Stimulated activated CD4-positive, alpha-beta T cell treated with anti-CD3 and anti-CD28 coated beads, Interleukin-1b, Interleukin-23, amount 100 ng/mL, for 1 hour (primary cell): ENCODE data around the gene HELT.
"Not testable (repeated sequence)": the region's sequence is repeated elsewhere in the genome, so short reads cannot be mapped to it uniquely, and the experiment has no call there.

Experiments used
- DNase-seq, 2 donors: peaks; one replicate each; pipeline ENCODE4 v3.0.0-alpha.2; 2020; ENCODE audit warnings: low read depth in 2 of 2

HELT gene

DNA sequence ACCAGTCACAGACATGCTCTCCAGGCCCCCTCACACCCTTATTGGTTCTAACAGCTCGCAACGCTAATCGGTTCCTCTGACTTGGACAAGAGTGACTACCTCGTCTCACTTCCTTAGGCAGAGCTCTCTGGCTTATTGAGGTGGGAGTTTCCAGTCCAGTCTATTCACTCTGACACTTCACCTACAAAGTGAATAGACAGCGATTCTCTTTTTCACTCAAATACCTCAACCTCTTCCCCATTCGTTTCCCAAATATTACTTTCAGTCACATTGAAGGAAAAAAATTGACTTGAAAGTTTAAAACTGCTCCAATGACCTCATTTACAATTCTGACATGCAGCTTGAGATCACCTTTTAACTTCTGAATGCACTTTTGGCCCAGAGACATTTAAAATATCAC is 17.7 kb downstream of the HELT start:
- no peak for DNase-seq

DNA sequence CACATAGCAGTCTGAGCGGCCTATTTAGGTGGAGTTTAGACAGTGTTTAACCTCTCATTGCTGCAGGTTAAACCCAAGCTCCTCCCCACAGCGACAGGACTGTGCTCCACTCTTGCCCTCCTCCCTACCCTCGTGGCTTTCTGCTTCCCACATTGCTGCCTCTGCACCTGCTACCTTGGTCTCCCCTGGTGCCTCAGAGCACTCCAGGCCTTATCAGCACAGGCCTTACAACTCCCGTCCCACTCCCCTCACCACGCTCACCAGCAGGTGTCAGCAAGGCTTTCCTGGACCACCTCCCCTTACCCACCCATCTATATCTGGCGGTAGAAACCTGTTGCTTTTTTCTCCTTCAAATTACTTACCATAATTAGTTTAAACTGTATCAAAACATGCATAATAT is 18.6 kb downstream of the HELT start:
- no peak for DNase-seq

DNA sequence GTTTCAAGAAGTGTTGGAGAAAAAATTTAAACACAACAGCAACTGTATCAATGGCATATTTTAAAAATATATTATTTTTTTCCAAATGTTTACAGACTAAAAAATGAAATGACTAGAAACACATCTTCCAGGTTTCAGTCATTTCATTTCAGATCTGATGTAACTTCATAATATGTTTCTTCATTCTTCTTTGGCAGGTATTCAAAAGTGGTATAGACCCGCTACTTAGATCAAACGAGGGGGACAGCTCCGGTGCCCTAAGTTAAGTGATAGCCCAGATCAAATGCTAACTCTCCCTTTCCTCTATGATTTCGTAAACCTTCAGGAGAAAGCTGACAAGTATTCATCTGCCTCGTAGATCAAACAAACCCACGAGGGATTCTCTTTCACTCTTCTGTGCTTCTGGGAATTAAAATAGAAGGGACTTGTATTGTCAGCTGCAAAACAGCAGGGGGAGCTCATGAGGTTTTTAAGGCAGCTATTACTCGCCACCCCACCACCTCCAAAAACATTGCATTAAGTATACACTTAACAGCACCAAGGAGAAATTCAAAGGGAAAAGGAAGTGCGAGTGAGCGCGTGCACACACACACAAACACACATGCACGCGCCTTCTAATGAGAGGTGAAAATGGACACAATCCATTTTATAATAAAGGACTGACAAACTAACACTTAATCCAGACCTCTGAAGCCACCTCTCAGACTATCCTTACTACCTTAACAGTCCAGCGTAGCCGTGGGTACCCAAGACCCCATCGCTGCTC is 21.4 kb downstream of the HELT start:
- peak in 1 of 2 donors; percentile 11 for DNase-seq

DNA sequence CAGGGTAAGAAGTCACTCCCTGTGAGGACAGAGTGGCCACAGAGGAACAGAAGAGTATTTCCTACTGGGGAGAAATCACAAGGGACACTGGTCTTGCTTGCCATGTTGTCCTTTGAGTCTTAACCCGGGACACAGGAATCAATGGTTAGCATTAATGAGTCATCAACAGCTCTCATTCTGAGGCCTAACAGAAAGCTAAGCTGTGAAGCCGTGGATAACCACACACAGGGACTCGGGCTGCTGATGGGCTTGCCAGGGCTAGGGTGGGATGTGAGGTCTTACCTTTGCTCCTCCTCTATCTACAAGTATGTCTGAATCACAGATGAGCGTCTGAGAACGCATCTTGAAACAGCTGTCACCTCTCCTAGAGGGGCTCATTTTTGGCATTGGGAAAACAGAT is 22.2 kb downstream of the HELT start:
- DNase-seq = no peak

DNA sequence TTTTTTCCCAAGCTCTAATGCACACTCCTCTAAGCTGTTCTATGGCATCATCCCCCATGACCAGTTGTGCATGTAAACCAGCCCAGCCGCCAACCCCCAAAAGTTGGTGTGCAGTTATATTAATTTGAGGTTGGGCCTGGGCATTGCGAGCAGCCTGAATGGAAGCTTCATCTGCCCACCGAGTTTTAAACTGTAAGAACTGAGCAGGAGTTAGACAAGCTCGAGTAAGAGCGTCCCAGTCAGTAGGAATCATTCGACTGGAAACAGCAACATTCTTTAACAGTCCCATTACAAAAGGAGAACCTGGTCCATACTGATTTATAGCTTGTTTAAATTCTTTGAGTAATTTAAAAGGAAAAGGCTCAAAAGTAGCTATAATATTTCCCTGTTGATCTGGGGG is 32.0 kb downstream of the HELT start:
- DNase-seq = not testable (repeated sequence)

DNA sequence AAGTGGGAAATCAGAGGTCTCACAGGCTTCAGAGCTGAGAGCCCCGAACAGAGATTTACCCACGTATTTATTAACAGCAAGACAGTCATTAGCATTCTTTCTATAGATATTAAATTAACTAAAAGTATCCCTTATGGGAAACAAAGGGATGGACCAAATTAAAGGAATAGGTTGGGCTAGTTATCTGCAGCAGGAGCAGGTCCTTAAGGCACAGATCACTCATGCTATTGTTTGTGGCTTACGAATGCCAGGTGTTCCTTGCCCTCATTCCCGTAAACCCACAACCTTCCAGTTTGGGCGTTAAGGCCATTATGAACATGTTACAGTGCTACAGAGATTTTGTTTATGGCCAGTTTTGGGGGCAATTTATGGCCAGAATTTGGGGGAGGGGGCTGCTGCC is 33.0 kb downstream of the HELT start:
- DNase-seq = not testable (repeated sequence)

DNA sequence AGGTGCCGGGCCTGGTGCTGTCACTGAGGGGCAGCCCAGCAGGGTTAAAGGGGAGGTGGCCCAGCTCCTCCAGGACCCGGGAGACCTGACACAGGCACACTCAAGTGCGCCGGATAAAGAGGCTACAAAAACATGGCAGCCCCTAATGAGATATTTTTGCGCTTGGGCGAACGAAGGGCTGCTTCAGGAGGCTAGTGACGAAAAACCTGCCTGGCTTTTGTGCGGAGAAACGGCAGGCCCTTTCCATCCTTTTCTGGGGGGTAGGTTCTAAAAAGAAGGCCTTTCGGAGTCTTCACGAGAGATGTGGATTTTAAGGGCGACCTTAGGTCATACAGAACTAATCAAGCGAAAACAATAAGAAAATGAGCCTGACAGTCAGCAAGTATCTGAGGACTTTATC is 35.5 kb downstream of the HELT start:
- no peak for DNase-seq

DNA sequence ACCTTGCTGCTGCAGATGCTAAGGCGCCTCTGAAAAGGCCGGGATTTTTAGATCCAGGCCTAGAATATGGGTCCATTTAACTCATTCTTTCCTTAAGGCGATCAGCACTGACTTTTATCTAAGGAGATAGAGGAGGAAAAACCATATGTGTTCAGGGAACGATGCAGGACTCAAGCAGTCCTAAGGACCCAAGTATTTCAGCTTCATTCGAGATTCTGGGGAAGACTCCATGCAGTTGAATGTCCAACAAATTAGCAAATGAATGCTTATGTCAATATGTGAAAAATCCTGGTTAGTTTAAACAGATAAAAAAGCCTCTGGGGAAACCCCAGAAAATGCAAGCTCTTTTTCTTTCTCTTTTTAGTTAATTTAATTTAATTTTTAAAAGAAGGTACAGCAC is 36.0 kb downstream of the HELT start:
- no peak for DNase-seq

DNA sequence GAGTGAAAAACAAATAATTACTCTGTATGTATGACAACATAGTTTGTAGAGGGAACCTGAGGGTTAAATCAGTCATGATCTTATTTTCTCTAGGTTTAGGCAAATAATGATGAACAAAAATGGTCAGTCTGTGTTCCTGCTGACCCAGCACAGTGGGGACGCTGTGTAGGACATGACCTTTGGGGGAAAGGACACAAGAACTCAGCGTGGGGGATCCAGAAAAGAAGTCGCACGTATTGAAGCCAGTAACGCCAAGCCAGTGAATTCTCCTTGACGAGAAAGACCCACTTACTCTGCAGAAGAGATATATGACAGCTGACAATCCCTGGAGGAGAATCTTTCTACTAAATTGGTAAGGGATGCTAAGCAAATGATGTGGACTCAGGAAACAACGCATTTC is 36.6 kb downstream of the HELT start:
- no peak for DNase-seq

DNA sequence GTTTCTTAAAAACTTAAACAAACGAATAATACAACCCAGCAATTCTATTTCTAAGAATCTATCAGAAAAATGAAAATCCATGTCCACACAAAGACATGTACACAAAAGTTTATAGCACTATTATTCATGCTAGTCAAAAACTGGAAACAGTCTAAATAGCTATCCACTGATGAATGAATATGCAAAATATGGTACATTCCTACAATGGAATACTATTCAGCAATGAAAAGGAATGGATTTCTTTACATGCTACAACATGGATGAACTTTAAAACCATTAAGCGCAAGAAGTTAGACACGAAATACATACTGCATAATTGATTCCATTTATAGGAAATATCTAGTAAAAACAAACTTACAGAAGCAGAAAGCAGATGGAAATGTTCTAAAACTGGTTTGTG is 43.3 kb downstream of the HELT start:
- DNase-seq = no peak

DNA sequence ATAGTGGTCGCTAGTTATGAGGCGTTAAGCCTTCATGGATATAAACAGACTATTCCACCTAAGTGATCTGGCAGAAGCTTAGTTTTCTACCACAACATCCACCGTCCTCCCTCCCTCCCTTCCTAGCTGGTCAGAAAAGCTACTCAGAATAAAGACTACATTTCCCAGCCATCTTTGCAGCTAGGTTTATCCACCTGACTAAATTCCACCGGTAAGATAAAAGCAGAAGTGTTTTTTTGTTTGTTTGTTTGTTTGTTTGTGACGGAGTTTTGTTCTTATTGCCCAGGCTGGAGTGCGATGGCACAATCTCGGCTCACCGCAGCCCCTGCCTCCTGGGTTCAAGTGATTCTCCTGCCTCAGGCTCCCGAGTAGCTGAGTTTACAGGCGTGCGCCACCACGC is 44.3 kb downstream of the HELT start:
- DNase-seq = no peak

DNA sequence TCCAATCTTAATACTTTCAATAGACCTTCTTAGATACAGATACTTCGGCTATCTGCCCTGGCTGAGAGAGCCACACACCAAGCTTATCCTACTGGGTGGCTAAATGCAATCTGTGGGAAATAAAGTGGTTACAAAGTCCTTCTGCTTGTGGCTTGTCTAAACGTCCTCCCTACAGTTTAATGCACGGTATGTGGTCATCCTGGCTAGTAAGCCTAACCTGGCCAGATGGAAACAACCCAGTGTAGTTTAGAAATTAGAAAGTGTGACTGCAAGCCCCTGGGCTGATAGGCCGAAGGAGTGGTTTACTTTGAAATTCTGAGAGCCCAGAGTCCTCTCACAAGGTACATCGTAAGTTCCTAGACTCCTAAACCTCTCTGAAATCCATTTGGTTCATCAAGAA is 47.9 kb downstream of the HELT start:
- DNase-seq = no peak

DNA sequence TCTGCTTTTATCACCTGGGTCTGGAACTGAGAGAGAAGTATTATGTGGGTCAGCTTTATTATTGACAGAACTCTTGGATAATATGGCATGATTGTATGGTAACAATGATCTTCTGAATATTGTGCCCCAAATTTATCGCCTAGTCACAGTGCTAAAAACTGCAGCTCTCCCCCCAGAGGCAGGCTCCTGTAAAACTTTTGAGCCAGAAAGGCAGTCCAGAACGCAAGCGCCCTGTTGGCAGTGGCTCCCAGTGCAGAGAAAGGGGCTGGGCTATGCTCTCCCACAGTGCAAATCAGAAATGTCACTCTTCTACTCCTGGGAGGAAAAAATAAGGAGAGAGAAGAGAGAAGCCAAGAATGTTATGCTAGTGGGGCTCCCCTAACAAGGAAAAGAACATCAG is 50.5 kb downstream of the HELT start:
- DNase-seq = no peak
